WTC11 (cell line): ENCODE data around the gene ZBTB11.

ENCODE experiments used
- JUN ChIP-seq: sonication (generic); formaldehyde crosslinking; IDR thresholded peaks from 2 replicates; pipeline ENCODE4 v1.8.0; 2023; ENCODE audit warnings: mild to moderate bottlenecking, missing genetic modification reagents
- TF ChIP-seq, protein P1 (sequence below): fragments of 250-450 bp; sonication (Bioruptor Pico); conservative IDR thresholded peaks from 2 replicates; pipeline ENCODE4 v1.9.0; 2021; ENCODE audit warnings: mild to moderate bottlenecking

DNA sequence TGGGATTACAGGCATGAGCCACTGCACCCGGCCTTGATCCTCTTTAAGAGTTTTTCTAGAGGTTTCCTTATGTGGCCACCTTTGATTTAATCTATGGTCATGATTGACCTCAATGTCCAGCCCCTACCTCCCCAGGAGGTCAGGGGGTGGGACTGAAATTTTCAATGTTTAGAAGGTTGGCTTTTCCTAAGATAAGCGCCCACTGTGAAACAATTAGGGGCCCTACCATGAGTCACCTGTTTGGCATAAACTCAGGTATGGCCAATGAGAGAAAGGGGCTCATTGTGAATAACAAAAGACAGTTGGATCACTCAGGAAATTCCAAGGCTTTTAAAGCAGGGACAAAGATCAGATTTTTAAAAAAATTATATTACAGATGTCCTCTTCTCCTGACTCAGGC lies 51.1 kb downstream of the ZBTB11 start:
- TF ChIP-seq, protein P1, sequence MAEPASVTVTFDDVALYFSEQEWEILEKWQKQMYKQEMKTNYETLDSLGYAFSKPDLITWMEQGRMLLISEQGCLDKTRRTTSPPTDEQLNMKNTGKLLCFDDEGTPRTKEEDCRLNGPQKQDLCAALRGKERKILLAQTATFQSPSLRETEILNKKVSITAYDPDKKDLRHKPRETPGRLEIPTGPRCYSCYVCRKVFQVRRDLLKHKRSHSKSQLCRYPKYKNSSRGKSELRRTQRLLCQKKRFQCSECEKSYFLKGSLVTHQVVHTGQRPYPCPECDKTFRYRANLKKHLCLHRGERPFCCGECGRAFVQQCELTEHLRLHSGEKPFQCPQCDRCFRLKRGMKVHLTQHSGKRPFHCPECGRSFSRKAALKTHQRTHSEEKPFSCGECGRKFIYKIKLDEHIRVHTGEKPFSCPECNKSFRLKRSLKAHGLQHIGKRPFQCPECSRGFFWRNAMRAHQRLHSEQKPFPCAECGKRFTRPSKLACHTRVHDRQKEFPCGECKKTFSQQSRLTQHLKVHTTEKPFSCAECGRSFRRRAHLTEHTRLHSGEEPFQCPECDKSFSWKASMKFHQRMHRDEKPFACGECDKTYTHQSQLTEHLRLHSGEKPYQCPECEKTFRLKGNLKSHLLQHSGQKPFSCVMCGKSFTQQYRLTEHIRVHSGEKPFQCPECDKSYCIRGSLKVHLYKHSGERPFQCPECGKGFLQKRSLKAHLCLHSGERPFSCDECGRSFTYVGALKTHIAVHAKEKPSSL (CRISPR knock-in tag): no peak
- TF ChIP-seq JUN (CRISPR knock-in tag): no peak
